HEK293 (cell line): ENCODE data around the gene CENPX.
A peak's percentile ranks its signal among the peaks of the same experiment; 100 is the strongest.

Source experiments
- CTCF ChIA-PET: fragments of 350-600 bp; formaldehyde crosslinking; extraction: SDS; loops from one replicate; lab custom pipeline; 2021; ENCODE audit warnings: antibody characterized with exemption; lab: Yijun Ruan, JAX
- POLR2A ChIA-PET: fragments of 300-600 bp; formaldehyde crosslinking; extraction: SDS; loops from one replicate; lab custom pipeline; 2020; ENCODE audit warnings: antibody characterized with exemption, inconsistent platforms; lab: Yijun Ruan, JAX
- H3K27ac ChIP-seq: fragments of 200-500 bp; sonication (Bioruptor generic); 2 replicates; pipeline ENCODE4 v1.5.1; 2014; ENCODE audit warnings: low read depth, low read length, control low read depth, inconsistent platforms; ENCODE audit errors: extremely low read depth
- H3K36me3 ChIP-seq, 2 experiments: fragments of 200-500 bp in 1 of 2; sonication (Bioruptor generic) in 1 of 2; 1 replicate in 1 of 2; 2 replicates in 1 of 2; pipeline ENCODE4 v1.5.1; 2014 to 2017; ENCODE audit warnings: inconsistent platforms in 2 of 2, low read length in 2 of 2; ENCODE audit not compliant: control insufficient read depth in 2 of 2, insufficient read depth in 1 of 2
- H3K4me1 ChIP-seq: fragments of 200-500 bp; sonication (Bioruptor generic); 2 replicates; pipeline ENCODE4 v1.5.1; 2014; ENCODE audit warnings: mild to moderate bottlenecking, low read length, inconsistent platforms; ENCODE audit not compliant: control insufficient read depth, insufficient read depth
- H3K4me3 ChIP-seq: 2 replicates; pipeline ENCODE4 v1.5.1; 2011; ENCODE audit warnings: low read depth, mild to moderate bottlenecking, control low read depth, low read length, moderate library complexity
- H3K9me3 ChIP-seq: fragments of 200-500 bp; sonication (Bioruptor generic); 2 replicates; pipeline ENCODE4 v1.5.1; 2014; ENCODE audit warnings: low read depth, low read length, inconsistent platforms; ENCODE audit not compliant: control insufficient read depth, insufficient read depth
- SP2 ChIP-seq: fragments of 450-650 bp; formaldehyde crosslinking; IDR thresholded peaks from 2 replicates; pipeline ENCODE4 v1.5.1; 2016; ENCODE audit warnings: missing biosample characterization, missing genetic modification characterization
- ZNF292 ChIP-seq: fragments of 450-650 bp; formaldehyde crosslinking; IDR thresholded peaks from 2 replicates; pipeline ENCODE4 v1.5.1; 2016; ENCODE audit warnings: low read depth, missing biosample characterization, missing genetic modification characterization, borderline replicate concordance
- ZNF473 ChIP-seq: fragments of 450-650 bp; formaldehyde crosslinking; IDR thresholded peaks from 2 replicates; pipeline ENCODE4 v1.5.1; 2017; ENCODE audit warnings: missing biosample characterization, missing genetic modification characterization
- ZNF48 ChIP-seq: fragments of 450-650 bp; formaldehyde crosslinking; IDR thresholded peaks from 2 replicates; pipeline ENCODE4 v1.5.1; 2016; ENCODE audit warnings: missing biosample characterization, missing genetic modification characterization
- ZNF600 ChIP-seq: fragments of 450-650 bp; formaldehyde crosslinking; IDR thresholded peaks from 2 replicates; pipeline ENCODE4 v1.5.1; 2016; ENCODE audit warnings: missing biosample characterization, missing genetic modification characterization
- ZNF747 ChIP-seq: fragments of 450-650 bp; formaldehyde crosslinking; IDR thresholded peaks from 2 replicates; pipeline ENCODE4 v1.5.1; 2016; ENCODE audit warnings: missing biosample characterization, missing genetic modification characterization
- TF ChIP-seq, protein P1 (sequence below): fragments of 450-650 bp; formaldehyde crosslinking; IDR thresholded peaks from 2 replicates; pipeline ENCODE4 v1.5.1; 2016; ENCODE audit warnings: missing biosample characterization, missing genetic modification characterization
- TF ChIP-seq, protein P2 (sequence below): fragments of 450-650 bp; formaldehyde crosslinking; IDR thresholded peaks from 2 replicates; pipeline ENCODE4 v1.5.1; 2016; ENCODE audit warnings: missing biosample characterization, missing genetic modification characterization
- TF ChIP-seq, protein P3 (sequence below): fragments of 450-650 bp; formaldehyde crosslinking; IDR thresholded peaks from 2 replicates; pipeline ENCODE4 v1.5.1; 2016; ENCODE audit warnings: missing biosample characterization, missing genetic modification characterization
- TF ChIP-seq, protein P4 (sequence below): fragments of 450-650 bp; formaldehyde crosslinking; IDR thresholded peaks from 2 replicates; pipeline ENCODE4 v1.5.1; 2016; ENCODE audit warnings: missing biosample characterization, missing genetic modification characterization

Gene CENPX

DNA sequence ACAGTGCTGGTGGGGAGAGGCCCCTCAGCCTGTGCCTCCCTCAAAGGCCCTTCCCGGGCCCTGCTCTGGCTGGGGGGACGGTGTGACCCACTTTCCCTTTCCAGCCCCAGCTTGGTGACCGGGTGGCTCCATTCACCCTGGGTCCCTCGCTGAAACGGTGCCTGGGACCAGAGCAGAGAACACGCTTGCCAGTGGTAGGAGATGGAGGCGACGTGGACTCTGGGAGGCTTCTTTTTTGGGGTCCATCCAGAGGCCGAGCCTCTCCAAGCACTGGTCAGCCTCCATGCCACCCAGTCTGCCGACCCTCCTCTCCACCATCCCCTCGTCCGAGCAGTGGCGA, 7.7 kb downstream of the CENPX start:
- POLR2A ChIA-PET: interaction anchor here (1.4 kb wide), 1 partner anchor 23 kb away, joined by 4 read pairs; the partner anchor contains the start of gene DCXR
- no peaks in the 10 kb centered on the region for H3K9me3 ChIP-seq
- CTCF ChIA-PET: interaction anchor here (0.7 to 1.6 kb wide), 2 partner anchors 55 to 141 kb away, joined by 3 to 6 read pairs; no protein-coding TSS in a partner anchor
- H3K27ac ChIP-seq: no peak overlapping the region
- H3K4me3 ChIP-seq: no peak overlapping the region
- TF ChIP-seq ZNF48 (tag by site-specific recombination) (no peak), ZNF292 (tag by site-specific recombination) (no peak), ZNF747 (no peak)
- TF ChIP-seq, protein P1, sequence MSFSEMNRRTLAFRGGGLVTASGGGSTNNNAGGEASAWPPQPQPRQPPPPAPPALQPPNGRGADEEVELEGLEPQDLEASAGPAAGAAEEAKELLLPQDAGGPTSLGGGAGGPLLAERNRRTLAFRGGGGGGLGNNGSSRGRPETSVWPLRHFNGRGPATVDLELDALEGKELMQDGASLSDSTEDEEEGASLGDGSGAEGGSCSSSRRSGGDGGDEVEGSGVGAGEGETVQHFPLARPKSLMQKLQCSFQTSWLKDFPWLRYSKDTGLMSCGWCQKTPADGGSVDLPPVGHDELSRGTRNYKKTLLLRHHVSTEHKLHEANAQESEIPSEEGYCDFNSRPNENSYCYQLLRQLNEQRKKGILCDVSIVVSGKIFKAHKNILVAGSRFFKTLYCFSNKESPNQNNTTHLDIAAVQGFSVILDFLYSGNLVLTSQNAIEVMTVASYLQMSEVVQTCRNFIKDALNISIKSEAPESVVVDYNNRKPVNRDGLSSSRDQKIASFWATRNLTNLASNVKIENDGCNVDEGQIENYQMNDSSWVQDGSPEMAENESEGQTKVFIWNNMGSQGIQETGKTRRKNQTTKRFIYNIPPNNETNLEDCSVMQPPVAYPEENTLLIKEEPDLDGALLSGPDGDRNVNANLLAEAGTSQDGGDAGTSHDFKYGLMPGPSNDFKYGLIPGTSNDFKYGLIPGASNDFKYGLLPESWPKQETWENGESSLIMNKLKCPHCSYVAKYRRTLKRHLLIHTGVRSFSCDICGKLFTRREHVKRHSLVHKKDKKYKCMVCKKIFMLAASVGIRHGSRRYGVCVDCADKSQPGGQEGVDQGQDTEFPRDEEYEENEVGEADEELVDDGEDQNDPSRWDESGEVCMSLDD: no peak
- TF ChIP-seq, protein P2, sequence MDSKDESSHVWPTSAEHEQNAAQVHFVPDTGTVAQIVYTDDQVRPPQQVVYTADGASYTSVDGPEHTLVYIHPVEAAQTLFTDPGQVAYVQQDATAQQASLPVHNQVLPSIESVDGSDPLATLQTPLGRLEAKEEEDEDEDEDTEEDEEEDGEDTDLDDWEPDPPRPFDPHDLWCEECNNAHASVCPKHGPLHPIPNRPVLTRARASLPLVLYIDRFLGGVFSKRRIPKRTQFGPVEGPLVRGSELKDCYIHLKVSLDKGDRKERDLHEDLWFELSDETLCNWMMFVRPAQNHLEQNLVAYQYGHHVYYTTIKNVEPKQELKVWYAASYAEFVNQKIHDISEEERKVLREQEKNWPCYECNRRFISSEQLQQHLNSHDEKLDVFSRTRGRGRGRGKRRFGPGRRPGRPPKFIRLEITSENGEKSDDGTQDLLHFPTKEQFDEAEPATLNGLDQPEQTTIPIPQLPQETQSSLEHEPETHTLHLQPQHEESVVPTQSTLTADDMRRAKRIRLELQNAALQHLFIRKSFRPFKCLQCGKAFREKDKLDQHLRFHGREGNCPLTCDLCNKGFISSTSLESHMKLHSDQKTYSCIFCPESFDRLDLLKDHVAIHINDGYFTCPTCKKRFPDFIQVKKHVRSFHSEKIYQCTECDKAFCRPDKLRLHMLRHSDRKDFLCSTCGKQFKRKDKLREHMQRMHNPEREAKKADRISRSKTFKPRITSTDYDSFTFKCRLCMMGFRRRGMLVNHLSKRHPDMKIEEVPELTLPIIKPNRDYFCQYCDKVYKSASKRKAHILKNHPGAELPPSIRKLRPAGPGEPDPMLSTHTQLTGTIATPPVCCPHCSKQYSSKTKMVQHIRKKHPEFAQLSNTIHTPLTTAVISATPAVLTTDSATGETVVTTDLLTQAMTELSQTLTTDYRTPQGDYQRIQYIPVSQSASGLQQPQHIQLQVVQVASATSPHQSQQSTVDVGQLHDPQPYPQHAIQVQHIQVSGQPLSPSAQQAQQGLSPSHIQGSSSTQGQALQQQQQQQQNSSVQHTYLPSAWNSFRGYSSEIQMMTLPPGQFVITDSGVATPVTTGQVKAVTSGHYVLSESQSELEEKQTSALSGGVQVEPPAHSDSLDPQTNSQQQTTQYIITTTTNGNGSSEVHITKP (tag by site-specific recombination): no peak
- H3K4me1 ChIP-seq: no peaks in the 10 kb centered on the region; the same call in 1 of the 2 replicates
- peaks cover 0 to 20% of the 10 kb centered on the region in 2 experiments; a peak in 1 of 3 replicates for H3K36me3 ChIP-seq

DNA sequence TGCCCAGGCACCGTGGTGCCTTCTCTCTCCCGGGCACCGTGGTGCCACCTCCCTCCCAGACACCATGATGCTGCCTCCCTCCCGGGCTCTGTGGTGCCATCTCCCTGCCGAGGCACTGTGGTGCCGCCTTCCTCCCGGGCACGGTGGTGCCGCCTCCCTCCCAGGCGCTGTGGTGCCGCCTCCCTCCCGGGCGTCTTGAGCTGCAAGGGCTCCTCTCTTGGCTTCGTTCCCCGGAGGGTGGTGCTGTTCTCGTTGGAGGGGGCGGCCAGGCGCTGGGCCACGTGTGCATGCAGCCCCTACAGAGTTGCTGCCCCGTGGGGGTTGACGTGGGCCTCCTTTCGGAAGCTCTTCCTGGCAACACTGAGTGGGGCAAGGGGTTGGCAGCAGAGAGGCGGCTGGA, 8.2 kb downstream of the CENPX start:
- Histone ChIP-seq H3K4me3 (no peak overlapping the region), H3K9me3 (no peaks in the 10 kb centered on the region), H3K4me1 (no peaks in the 10 kb centered on the region), H3K27ac (no peak overlapping the region), H3K36me3 (peaks cover 0 to 18% of the 10 kb centered on the region in 2 experiments; a peak in 1 of 3 replicates)
- CTCF ChIA-PET: interaction anchor here (0.5 to 0.7 kb wide), 2 partner anchors 12 to 142 kb away, joined by 3 read pairs; no protein-coding TSS in a partner anchor
- TF ChIP-seq, protein P3, sequence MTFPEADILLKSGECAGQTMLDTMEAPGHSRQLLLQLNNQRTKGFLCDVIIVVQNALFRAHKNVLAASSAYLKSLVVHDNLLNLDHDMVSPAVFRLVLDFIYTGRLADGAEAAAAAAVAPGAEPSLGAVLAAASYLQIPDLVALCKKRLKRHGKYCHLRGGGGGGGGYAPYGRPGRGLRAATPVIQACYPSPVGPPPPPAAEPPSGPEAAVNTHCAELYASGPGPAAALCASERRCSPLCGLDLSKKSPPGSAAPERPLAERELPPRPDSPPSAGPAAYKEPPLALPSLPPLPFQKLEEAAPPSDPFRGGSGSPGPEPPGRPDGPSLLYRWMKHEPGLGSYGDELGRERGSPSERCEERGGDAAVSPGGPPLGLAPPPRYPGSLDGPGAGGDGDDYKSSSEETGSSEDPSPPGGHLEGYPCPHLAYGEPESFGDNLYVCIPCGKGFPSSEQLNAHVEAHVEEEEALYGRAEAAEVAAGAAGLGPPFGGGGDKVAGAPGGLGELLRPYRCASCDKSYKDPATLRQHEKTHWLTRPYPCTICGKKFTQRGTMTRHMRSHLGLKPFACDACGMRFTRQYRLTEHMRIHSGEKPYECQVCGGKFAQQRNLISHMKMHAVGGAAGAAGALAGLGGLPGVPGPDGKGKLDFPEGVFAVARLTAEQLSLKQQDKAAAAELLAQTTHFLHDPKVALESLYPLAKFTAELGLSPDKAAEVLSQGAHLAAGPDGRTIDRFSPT (tag by site-specific recombination): peak; percentile 90
- 0 out of 2 replicates have a peak, but pooled peaks have one; percentile 22 for TF ChIP-seq SP2 (tag by site-specific recombination)
- TF ChIP-seq, protein P4, sequence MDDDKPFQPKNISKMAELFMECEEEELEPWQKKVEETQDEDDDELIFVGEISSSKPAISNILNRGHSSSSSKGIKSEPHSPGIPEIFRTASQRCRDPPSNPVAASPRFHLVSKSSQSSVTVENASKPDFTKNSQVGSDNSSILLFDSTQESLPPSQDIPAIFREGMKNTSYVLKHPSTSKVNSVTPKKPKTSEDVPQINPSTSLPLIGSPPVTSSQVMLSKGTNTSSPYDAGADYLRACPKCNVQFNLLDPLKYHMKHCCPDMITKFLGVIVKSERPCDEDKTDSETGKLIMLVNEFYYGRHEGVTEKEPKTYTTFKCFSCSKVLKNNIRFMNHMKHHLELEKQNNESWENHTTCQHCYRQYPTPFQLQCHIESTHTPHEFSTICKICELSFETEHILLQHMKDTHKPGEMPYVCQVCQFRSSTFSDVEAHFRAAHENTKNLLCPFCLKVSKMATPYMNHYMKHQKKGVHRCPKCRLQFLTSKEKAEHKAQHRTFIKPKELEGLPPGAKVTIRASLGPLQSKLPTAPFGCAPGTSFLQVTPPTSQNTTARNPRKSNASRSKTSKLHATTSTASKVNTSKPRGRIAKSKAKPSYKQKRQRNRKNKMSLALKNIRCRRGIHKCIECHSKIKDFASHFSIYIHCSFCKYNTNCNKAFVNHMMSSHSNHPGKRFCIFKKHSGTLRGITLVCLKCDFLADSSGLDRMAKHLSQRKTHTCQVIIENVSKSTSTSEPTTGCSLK (tag by site-specific recombination): no peak
- POLR2A ChIA-PET: no interaction called here

DNA sequence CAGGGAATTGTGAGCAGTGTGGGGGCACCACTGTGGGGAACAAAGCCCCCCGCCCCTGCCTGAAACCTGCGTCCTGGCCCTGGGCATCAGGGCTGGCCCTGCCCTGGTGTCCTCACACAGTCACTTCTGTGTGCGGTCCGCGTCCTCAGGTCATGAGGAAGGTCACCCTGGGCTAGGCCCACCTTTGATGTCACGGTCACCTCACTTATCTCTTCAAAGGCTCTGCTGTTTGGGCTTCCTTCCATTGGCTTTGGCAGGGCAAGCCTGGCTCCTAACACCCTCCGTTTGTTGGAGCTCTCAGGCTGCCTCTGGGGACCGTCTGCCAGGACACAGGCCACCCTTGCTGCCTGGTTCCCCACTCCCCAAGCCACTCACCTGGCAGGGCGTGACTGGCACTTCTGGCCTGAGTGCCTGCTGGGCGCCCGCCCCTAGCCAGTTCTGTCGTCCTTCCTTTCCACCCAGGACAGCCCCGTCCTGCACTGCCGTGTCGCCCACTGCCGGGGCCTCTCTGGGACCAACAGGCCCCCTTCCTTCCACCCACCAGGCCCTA, 8.8 kb downstream of the CENPX start:
- Histone ChIP-seq H3K9me3 (no peaks in the 10 kb centered on the region), H3K36me3 (peaks cover 0 to 12% of the 10 kb centered on the region in 2 experiments; a peak in 1 of 3 replicates), H3K4me3 (no peak overlapping the region), H3K4me1 (no peaks in the 10 kb centered on the region), H3K27ac (no peak overlapping the region)
- CTCF ChIA-PET: interaction anchor here (0.5 to 1.1 kb wide), 2 partner anchors 8 to 11 kb away, joined by 3 to 4 read pairs; no protein-coding TSS in a partner anchor
- 0 out of 2 replicates have a peak, but pooled peaks have one; percentile 14 for TF ChIP-seq ZNF600 (tag by site-specific recombination)
- TF ChIP-seq ZNF473 (tag by site-specific recombination): no peak
- POLR2A ChIA-PET: no interaction called here
